ENCODE data around the gene XKRX. TPM values are rescaled to one million over a fixed set of nuclear protein-coding genes. Genes with fewer than 3 reads are reported as not detected.

The XKRX gene
- total RNA-seq, 1 experiment from 2014 or later = not detected

DNA sequence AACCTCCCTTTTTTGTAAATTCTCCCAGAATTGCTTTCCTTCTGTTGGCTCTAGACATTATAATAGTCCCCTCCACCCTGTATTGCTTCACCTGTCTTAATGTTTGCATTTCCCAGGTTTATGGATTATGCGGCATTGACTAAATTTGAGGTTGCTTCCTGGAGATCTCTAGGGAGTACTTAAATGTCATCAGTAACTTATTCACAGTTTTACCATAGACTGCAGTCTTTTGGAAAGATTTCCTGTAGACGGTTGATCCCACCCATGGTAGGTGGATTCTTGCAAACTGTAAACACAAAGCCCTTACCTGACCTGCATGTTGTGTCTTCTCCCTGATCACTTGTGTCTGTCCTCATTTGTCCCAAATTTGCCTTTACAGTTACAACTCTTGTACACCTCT lies 48.3 kb downstream of the XKRX start:
- BruUV-seq (replicated peaks) = no TSS peak
- no peaks in the 10 kb centered on the region for H3K9me3 ChIP-seq (ENCODE audit: low read depth, low read length, poor library complexity, severe bottlenecking)
- no peak for DNase-seq (ENCODE audit: low spot score)
- H3K36me3 ChIP-seq (ENCODE audit: insufficient read depth, low read length, poor library complexity, severe bottlenecking) = no peaks in the 10 kb centered on the region
- ChIA-PET CTCF (no interaction called here), POLR2A (ENCODE audit: low non-redundant PET) (no interaction called here)
- H3K27me3 ChIP-seq (replicated peaks; ENCODE audit: insufficient read depth, low read depth, low read length, poor library complexity) = no peaks in the 10 kb centered on the region
- intact Hi-C loops (cut with micrococcal nuclease; ENCODE audit: unreplicated experiment) = no loop called here
- no peak overlapping the region for H3K4me3 ChIP-seq (ENCODE audit: low read depth, low read length, poor library complexity, severe bottlenecking)
- H3K4me1 ChIP-seq (ENCODE audit: insufficient read depth, low read length, poor library complexity, severe bottlenecking) = no peaks in the 10 kb centered on the region
- no peak overlapping the region for H3K27ac ChIP-seq (ENCODE audit: low read depth, low read length, poor library complexity, severe bottlenecking)
- TF ChIP-seq, protein P1, sequence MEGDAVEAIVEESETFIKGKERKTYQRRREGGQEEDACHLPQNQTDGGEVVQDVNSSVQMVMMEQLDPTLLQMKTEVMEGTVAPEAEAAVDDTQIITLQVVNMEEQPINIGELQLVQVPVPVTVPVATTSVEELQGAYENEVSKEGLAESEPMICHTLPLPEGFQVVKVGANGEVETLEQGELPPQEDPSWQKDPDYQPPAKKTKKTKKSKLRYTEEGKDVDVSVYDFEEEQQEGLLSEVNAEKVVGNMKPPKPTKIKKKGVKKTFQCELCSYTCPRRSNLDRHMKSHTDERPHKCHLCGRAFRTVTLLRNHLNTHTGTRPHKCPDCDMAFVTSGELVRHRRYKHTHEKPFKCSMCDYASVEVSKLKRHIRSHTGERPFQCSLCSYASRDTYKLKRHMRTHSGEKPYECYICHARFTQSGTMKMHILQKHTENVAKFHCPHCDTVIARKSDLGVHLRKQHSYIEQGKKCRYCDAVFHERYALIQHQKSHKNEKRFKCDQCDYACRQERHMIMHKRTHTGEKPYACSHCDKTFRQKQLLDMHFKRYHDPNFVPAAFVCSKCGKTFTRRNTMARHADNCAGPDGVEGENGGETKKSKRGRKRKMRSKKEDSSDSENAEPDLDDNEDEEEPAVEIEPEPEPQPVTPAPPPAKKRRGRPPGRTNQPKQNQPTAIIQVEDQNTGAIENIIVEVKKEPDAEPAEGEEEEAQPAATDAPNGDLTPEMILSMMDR (conservative IDR thresholded peaks at IDR 0.05; ENCODE audit: low read depth, low read length) = no peak

DNA sequence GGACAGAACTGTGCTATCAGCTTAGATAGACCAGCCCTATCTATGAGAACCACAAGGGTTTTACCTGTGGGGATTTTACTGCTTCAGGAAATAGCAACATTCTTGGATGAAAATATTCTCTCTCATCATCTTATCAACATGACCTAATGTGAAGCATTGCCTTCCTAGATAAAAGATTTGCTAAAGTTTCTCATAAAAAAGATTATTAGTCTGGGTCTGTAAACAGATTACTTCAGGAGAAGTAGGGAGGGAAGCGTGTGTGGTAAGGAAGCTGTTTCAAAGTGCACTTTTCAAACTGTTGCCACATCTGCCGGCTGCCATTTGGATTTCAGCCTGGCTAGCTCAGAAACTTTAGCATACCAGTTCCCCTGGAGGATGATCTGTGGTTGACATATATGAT lies 54.4 kb downstream of the XKRX start, which contains the start of gene NOX1:
Gene NOX1, minus strand, starts transcription at position 35 of the 400 bp plus-strand sequence. CDS start 220 bp downstream, outside the sequence.
- ChIA-PET CTCF (no interaction called here), POLR2A (ENCODE audit: low non-redundant PET) (interaction anchor here (0.7 kb wide), 1 partner anchor 326 kb away, joined by 3 read pairs; no protein-coding TSS in a partner anchor)
- no TSS peak for BruUV-seq (replicated peaks)
- no peak for TF ChIP-seq EZH2 (IDR thresholded peaks at IDR 0.05; ENCODE audit: borderline replicate concordance, low read depth, low read length, poor library complexity, severe bottlenecking)
- TF ChIP-seq, protein P1 (conservative IDR thresholded peaks at IDR 0.05; ENCODE audit: low read depth, low read length) = no peak
- Histone ChIP-seq H3K27ac (ENCODE audit: low read depth, low read length, poor library complexity, severe bottlenecking) (no peak within 1 kb of the TSS), H3K9me3 (ENCODE audit: low read depth, low read length, poor library complexity, severe bottlenecking) (no peaks in the 10 kb centered on the region), H3K4me1 (ENCODE audit: insufficient read depth, low read length, poor library complexity, severe bottlenecking) (no peaks in the 10 kb centered on the region), H3K36me3 (ENCODE audit: insufficient read depth, low read length, poor library complexity, severe bottlenecking) (no peaks in the 10 kb centered on the region), H3K4me3 (ENCODE audit: low read depth, low read length, poor library complexity, severe bottlenecking) (no peak within 1 kb of the TSS), H3K27me3 (replicated peaks; ENCODE audit: insufficient read depth, low read depth, low read length, poor library complexity) (peaks cover 6% of the 10 kb centered on the region)
- intact Hi-C loops (cut with micrococcal nuclease; ENCODE audit: unreplicated experiment) = no loop called here
- DNase-seq (ENCODE audit: low spot score) = no peak

DNA sequence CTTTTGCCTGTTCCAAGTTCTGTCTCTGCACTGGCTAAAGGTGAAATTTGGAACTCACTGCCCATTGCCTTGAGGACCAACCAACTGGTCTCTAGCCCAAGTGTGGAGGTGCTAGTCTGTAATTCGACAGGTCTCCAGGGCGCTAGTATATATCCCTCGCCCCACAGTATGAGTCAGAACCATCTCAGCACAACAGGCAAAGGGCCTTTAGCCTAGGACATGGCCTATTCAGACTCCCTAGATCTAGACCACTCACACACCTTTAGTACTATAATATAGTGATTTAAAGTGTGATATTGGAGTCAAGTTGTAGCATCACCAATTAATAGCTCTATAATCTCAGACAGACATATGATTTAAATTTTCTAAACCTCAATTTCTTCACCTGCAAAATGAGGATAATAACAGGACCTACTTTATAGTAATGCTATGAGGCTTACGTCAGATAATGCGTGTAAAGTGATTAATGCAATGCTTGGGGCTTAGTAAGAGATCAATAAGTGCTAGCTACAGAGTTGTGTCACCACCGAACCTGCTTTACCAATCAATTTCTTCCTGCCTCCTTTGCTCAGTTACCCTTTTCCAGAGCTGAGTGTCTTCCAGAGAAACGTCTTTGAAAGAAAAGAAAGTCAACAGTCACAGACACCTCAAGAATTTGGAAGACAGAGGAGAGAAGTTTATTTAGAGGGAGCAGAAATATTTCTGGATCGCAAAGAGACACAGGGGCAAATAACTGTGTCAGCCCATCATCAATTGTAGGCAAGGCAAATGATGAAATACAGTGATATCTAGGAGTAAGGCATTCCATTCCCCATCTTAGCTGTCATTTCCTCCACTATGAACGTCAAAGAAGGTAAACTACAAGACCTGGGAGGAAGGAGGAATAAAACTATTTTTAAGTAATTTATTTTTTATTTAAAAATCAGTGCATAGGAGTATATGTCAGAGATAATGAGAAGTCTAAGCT lies 56.8 kb downstream of the XKRX start:
- ChIA-PET POLR2A (ENCODE audit: low non-redundant PET) (no interaction called here), CTCF (no interaction called here)
- intact Hi-C loops (cut with micrococcal nuclease; ENCODE audit: unreplicated experiment) = no loop called here
- H3K27me3 ChIP-seq (replicated peaks; ENCODE audit: insufficient read depth, low read depth, low read length, poor library complexity) = peaks cover 6% of the 10 kb centered on the region
- H3K36me3 ChIP-seq (ENCODE audit: insufficient read depth, low read length, poor library complexity, severe bottlenecking) = no peaks in the 10 kb centered on the region
- no peaks in the 10 kb centered on the region for H3K9me3 ChIP-seq (ENCODE audit: low read depth, low read length, poor library complexity, severe bottlenecking)
- no peaks in the 10 kb centered on the region for H3K4me1 ChIP-seq (ENCODE audit: insufficient read depth, low read length, poor library complexity, severe bottlenecking)
- no peak overlapping the region for H3K27ac ChIP-seq (ENCODE audit: low read depth, low read length, poor library complexity, severe bottlenecking)
- no peak for TF ChIP-seq EZH2 (IDR thresholded peaks at IDR 0.05; ENCODE audit: borderline replicate concordance, low read depth, low read length, poor library complexity, severe bottlenecking)
- TF ChIP-seq, protein P1 (conservative IDR thresholded peaks at IDR 0.05; ENCODE audit: low read depth, low read length) = no peak
- no TSS peak for BruUV-seq (replicated peaks)
- DNase-seq (ENCODE audit: low spot score) = no peak
- no peak overlapping the region for H3K4me3 ChIP-seq (ENCODE audit: low read depth, low read length, poor library complexity, severe bottlenecking)
